T follicular helper cell (primary cell): Measurements from ENCODE around the gene RASAL2.
A peak's percentile ranks its signal among the peaks of the same experiment; 100 is the strongest.
"Not testable (repeated sequence)": the region's sequence is repeated elsewhere in the genome, so short reads cannot be mapped to it uniquely, and the experiment has no call there.

Experiments
- DNase-seq: peaks from one replicate; pipeline ENCODE4 v3.0.0-alpha.2; 2020; ENCODE audit warnings: low read depth

Gene RASAL2

DNA sequence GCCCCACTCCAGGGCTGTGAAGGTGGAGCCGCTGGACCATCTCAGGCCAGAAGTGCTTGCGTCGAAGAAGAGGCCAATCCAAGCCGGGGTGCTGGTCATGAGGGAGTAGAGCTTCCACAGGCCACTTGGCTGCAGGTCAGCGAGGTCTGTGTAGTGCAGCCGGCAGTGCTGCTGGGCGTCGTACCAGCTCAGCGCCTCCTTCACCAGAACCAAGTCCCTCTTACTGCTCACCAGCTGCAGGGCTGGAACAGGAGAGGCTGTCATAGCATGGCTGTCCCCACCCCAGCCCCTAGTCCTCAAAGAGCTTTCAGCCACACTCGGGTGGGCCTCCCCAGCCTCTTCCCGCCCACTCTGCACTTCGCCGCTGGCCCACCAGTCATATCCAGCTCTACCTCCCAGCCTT, 400.7 kb downstream of the RASAL2 start:
- no peak for DNase-seq

DNA sequence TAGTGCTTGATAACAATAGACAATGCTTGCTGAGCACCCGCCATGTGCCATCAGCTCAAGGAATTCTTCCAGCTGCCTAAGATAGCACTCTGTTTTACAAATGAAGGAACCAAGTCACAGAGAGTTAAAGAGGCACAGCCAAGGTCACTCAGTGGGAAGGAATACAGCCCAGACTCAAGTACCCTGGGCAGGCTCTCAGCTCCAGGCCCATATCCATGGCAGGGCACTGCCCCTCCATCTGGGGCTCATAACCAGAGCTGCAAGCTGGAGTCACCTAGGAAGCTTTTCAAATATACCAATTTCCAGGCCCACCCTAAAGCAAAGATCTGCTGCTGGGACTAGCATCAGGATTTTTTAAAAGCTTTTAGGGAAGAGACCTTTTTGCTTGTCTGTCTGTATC, 401.3 kb downstream of the RASAL2 start:
- DNase-seq, result no peak

DNA sequence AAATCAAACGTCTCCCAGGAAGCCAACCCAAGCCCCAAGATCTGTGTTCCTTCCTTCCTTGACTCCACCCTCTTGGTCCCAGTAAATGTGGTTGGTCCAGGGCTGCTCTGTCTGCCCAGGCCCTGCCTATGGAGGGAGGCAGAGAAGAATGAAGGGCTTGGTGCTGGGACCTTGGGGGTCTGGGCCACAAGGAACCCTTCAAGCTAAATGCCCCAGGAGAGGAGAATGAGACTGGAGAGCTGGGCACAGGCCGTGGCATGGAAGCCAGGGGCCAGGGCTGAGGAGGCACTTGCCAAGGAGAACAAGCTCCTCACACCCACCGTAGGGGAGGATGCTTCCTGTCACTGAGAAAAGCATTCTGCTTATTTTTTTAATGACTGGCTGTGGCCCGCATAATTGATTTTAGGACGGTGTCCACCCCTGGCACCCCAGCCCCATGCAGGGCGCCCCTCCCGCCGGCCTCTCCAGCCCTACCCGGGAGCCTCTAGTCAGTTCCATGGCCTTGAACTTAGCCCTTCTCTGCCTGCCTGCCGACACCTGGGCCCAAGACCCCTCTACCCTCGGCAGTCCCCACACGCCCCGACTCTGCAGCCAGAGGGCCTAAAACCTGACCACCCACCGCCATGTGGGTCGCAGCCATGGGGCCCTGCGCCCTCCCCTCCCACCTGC, 402.0 kb downstream of the RASAL2 start:
- no peak for DNase-seq

DNA sequence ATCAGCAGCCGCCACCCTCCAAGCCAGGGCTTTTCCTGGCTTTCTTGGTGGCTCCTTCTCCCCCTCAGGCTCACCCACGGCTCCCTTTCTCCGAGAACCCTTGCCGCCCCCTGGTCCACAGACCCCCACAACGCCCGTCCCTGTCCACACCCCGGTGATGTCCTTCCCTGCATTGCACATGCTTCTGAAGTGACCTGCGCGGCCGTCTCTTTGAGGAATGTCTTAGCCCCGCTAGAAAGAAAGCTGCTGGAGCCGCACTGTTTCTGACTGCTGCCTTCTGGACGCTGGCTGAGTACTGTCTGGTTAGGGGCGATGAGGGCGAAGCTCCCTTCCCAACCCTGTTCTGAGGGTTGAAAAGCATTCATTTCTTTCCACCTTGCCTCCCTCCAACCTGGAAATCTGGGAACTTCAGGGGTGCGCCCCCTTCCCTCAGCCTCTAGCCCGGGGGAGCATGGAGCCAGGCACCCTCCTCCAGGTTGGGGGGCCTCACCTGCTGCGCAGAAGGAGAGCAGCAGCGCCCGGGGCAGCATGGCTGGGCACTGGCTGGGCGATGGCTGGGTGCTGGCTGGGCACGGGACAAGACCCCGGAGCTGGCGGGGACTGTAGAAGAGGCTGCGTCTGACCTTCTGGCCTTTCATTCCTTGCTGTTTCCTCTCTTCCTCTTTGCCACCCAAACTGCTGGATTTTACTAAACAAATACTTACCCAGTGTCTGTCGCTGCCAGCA, 402.7 kb downstream of the RASAL2 start, which contains the start of gene CLEC20A:
Gene CLEC20A, minus strand, starts transcription at position 555 of the 726 bp plus-strand sequence. Its CDS starts 25 bp downstream, at position 530.
- DNase-seq, result no peak

DNA sequence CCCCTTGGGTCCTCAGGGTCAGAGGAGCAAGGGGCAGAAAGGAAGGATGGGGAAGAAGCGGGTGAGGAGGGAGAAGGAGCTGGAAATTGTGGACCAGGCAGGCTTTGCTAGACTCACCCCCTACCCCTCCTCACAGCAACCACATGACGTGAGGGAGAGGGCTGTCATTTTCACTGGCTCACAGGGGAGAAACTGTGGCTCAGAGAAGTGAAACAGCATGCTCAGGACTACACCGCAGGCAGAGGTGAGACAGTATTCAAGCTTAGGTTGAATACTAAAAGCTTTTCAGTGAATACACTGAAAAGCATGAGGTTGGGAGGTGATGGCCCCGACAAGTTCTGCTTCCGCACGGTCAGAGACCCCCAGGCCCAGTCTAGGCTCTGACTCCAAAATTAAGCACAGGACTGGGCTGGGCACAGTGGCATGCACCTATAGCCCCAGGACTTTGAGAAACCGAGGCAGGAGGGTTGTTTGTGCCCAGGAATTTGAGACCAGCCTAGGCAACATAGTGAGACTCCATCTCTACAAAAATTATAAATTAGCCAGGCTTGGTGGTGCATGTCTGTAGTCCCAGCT, 404.1 kb downstream of the RASAL2 start:
- DNase-seq, result no peak

DNA sequence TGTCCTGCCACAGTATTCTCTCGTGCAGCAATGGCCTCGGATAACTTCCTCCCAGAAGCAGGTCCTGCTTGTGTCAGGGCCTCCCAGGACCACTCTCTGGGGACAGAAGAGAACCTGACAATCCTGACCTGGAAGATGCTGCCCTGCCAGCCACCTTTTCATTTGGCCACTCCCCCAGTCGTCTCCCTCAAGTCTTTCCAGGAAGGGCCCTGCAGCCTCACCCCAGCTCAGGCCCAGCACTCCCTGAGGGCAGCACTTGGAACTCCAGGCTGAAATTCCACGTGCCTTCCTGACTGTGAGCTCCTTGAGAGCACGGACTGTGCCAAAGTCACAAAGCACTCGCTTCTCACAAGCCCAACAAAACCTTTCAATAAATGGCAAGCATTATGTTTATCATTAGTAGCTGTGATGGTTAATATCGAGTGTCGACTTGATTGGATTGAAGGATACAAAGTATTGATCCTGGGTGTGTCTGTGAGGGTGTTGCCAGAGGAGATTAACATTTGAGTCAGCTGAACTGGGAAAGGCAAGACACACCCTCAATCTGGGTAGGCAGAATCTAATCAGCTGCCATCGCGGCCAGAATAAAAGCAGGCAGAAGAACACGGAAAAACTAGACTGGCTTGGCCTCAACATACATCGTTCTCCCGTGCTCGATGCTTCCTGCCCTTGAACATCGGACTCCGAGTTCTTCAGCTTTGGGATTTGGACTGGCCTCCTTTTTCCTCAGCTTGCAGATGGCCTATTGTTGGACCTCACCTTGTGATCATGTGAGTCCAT, 405.2 kb downstream of the RASAL2 start:
- no peak for DNase-seq

DNA sequence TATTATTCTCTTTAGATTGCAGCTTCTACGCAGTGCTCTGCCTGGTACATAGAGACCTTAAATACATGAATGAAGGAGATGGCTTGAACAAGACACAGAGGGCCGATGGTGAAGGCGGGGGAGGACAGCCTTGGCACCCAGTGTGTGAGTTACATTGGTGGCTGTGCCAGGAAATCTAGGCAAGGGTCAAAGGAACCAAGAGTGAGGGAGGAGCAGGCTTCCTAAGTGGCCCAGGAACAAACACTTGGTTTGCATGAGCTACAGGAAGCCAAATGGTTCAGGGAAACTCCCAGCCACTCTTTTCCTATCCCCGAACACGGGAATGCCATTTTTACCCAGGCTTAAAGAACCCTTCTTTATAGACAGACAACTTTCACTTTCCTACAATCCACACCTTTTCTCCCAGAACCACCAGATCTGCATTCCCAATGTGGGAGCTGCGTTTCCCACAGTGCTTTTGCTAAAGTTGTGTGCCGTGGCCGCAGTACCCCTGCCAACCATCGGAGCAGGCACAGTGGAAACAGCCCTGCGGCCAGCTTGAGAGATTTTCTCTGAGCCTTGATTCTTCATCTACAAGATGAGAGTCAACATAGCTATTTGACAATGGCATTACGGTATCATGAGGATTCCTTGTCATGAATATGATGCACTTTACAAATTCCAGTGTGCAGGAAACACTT, 406.3 kb downstream of the RASAL2 start:
- DNase-seq, result no peak

DNA sequence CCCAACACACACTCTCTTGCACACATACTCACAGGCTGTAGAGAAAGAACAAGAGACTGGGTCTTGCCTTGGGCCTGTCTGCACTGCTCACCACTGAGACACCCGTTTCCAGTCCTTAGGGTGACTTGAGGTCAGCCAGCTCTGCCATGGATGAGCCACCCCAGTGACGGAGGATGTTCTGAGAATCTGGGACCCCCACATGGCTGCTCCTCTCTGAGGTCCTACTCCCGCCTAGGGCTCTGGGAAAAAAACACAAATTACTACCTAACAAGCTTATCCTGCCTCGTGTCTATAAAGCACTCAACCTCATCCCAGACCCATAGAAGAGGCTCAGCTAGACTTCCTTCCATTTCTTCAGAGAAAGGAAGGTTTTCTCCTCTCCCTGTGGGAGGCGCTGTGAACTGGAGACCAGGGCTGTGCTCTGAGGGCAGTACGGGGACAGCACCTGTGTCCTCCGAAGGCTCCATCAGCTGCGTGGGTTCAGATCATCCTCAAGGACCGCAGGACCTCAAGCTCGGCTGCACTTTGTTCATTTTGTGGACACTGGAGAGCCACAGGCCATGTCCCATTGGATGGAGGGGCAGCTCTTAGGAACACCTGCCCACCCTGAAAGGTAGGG, 407.1 kb downstream of the RASAL2 start:
- DNase-seq, result no peak

DNA sequence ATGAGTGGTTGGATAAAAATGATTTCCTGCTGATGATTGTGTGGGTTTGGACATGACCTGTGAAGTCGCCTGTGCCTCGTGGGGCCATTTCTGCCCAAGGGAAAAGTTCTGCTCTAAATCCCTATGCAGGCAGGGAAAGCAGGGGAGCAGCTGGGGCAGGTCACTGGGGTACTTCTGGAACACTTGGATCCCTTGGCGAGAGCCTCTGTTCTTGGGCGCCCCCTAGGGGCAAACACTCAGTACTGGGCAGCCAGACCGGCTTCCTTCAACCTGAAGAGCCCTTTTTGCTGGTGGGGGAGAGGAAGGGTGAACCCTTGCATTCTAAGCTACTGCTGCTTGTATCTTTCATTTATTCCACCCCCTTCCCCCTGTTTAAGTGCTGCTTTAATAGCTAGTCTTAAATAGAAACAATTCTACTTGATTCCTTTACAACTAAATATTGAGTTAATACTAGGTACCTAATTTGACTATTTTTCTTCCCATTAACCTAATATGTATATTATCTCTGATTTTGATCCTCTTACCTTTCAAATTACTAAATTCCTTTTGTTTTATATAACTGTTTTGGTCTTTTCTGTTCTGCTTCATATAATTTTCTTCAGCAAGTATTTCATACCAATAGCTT, 407.9 kb downstream of the RASAL2 start:
- DNase-seq, result peak; percentile 4

DNA sequence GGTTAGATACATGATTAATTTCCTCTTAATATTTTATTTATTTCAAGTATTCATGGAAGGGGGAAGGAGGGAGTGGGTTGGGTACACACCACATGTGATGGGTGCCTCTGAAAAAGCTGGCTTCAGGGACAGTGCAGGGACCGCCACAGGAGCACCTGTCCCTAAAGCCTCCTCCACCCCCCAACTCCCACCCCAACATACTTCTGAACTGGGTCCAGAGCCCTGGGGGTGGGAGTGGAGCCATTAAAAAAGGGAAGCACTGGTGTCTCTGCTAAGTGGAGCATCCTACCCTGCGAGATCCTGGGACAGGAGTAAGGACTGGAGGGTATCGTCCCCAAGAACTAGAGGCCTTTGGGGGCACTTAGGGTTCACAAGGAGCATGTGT, 408.4 kb downstream of the RASAL2 start:
- DNase-seq, result no peak

DNA sequence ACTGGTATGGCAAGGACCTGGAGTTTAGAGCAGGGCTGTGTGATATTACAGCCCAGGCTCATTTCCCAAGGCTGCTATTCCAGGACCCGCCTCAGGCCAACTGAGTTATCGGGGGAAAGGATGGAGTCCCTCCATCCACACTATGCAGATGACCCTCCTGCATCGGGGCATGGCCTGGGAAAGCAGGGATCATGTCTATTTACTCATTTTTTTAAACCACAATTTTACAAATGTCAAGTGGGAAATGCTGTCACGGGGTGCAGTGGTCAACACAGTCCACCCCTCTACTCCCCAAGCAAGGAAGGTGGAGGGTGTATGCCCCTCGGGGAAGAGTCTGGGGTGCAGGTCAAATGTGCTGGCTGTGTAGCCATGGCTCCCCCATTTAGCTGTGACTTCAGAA, 409.0 kb downstream of the RASAL2 start:
- DNase-seq, result no peak

DNA sequence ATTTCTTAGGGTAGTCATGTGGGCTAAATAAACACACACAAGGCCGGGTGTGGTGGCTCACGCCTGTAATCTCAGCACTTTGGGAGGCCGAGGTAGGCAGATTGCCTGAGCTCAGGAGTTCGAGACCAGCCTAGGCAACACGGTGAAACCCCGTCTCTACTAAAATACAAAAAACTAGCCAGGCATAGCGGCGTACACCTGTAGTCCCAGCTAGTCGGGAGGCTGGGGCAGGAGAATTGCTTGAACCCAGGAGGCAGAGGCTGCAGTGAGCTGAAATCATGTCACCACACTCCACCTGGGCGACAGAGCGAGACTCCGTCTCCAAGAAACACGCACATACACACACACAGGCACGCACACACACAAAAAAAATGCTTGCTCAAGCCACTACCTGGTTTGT, 409.4 kb downstream of the RASAL2 start:
- not testable (repeated sequence) for DNase-seq

DNA sequence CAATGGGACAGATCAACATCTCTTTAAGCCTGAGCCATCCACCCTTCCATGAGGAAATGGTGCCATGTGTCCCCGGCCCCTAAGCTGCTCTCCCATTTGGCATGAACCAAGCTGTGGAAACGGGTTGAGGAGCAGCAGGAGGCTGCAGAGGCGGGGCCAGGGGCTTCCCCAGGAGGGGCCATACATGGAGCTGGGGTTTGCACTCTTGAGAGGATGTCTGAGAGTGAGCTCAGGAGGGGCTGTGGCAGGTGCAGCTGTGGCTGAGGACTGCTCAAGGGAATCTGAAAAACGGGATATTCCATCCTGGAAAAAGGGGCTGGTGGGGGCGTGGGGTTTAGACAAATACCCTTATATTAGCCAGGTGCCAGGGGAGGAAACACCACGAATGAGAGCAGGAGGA, 409.9 kb downstream of the RASAL2 start:
- DNase-seq, result no peak

DNA sequence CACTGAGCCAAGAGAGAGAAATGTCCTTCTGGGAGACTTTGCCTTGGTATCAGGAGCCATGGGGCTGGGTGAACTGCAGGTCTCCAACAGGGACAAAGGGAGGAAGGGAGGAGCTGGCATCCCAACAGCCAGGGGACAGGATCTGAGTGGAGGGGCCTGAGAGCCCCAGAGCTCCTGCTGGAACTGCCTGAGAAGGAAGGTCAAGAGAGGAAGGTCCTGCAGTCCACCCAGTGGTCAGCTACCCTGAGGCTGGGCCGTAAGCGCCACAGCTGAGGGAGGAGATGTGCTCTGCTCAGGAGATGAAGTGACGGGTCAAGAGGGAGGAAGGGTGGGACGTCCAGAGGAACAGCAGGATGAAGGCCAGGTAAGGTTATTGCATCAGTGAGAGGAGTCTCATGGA, 410.4 kb downstream of the RASAL2 start:
- DNase-seq, result no peak

DNA sequence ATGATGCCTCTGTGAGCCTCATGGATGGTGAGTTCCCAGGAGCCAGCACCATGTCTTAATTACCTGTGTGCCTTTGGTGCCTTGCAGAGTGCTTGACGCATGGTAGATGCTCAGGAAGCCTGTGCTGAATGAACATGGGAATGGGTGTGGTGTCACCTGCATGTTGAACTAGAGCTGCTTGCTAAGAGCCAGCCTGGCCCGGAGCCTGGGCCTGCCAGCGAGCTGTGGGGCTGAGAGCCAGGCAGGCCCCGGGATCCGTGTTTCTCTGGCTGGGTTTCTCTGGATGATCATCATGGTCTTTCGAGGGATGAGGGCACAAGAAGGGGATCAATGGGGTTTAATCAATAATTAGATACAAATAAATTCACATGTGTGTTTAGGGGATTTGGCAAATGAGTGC, 412.3 kb downstream of the RASAL2 start:
- DNase-seq, result no peak

DNA sequence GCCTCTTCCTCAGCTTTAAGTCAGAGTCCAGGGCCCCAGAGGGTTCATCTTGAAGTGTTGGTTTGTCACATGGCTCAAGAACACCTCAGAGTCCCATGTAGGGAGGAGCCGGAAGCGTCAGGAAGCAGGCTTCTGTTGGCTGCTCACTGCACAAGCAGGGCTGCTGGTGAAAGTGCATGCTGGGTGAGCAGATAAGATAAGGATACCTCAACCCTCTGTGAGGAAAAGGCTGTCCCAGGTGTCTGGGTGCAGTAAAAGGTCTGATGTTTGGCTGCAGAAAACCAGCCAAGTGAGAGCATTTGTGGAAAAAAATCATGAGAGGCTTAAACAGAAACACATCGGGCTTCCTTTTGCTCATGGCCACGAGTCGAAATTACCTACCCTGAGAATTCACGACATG, 412.8 kb downstream of the RASAL2 start:
- no peak for DNase-seq

DNA sequence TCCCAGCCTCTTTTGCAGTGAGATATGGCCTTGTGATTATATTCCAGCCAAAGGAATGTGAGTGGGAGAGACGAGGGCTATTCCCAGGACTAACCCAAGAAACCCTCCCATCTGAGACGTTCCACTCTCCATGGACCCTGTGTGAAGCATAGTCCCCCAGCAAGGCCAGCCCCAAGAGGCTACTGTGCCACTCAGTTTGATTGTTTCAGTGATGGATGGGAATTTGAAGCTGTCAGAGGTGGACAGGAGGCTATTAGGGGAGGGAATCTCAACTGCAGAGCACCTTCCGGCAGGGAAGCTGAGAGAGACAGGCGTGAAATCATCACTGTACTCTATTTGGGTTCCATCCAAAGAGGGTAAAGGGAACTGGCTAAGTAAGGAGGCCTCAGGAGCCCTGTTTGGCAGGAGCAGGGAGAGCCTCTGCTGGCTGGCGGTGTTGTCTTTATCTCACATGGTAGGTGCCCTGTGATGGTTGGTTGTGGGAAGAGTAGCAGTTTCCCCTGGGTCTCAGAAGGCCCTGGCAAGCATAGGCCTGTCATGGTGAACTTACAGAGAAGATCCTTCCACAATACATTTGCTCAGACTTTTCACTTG, 415.6 kb downstream of the RASAL2 start:
- no peak for DNase-seq

DNA sequence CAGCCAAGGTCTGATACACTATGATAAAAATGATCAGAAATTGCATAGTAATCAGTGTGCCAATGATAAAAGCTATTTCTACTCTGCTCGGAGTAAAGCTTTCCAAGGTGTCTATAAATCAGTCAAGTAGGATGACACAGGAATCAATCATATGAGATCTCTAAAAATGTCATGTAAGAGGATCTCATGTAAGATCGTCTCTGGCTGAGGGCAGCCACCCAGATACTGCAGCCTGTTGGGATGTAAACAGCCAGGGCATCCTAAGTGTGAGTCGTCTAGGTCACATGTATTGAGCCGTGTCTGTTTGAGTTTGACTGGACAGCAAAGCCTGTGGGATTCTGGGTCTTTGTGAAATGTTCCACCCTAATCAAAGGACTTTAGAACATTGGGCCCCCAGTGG, 416.3 kb downstream of the RASAL2 start:
- DNase-seq, result no peak

DNA sequence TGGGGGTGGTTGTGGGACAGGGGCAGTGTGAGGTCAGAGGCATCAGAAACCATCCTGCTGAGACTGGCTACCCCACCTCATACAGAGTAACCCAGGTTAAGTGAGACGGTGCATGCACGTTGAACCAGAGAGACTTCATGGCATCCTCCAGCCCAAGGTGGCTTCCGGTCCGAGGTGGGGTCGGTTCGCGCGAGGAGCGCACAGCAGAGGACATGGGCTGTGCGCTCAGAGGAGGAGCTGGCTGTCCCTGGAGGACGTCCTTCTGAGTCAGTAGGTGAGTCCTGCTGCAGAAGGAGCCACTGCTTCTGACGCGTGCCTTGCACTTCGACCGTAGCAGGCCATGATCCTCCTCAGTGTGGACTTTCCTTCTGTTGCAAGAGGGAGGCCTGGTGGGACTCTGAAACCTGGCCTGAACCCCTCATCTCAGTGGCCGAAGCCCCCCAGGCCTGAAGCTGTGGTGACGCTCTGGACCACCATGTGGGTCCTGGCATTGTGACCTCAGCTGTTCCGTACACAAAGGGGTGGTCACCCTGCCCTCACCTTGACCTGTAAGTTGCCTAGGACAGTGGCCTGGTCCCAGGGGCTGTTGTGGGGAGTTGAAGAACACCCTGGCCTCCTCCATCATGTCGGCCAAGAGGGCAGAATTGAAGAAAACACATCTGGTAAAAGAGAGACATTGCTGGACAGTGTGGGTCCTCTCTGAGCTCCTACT, 418.8 kb downstream of the RASAL2 start, which contains the start of gene TEX35:
Gene TEX35, plus strand, starts transcription at position 544 of the 712 bp plus-strand sequence. Its CDS starts 80 bp downstream, at position 624.
- no peak for DNase-seq
